AG09309 (cell line): ENCODE measurements around the gene MIGA1.

Experiments used
- DNase-seq: peaks from one replicate; pipeline ENCODE4 v3.0.0-alpha.2; 2010; ENCODE audit warnings: low read depth
- H3K4me3 ChIP-seq: 2 replicates; pipeline ENCODE4 v1.5.1; 2011; ENCODE audit warnings: mild to moderate bottlenecking, low read depth, low read length, moderate library complexity; ENCODE audit not compliant: control insufficient read depth
- TF ChIP-seq, protein P1 (sequence below): IDR thresholded peaks from 2 replicates; pipeline ENCODE4 v1.5.1; 2011; ENCODE audit warnings: mild to moderate bottlenecking, low read depth, low read length, inconsistent platforms; ENCODE audit not compliant: insufficient read depth, control insufficient read depth; ENCODE audit errors: missing control alignments

Gene MIGA1

DNA sequence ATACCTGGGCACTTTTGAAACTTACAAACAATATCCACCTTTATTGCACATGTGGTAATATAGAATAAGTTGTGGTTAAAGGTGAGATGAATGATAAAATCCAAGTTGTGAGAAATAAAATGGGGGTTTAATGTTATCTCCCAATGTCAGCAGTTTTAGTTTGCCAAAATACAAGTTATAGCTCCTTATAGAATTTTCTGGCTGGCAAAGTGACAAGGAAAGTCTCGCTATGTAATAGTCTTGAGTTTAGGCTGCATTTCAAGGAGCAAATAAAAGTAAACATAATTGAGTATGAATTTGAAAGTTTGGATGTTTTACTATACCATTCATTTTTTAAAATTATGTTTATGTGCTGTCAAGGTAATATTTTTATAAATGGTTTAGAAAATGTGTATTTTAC is 94.0 kb downstream of the MIGA1 start:
- TF ChIP-seq, protein P1, sequence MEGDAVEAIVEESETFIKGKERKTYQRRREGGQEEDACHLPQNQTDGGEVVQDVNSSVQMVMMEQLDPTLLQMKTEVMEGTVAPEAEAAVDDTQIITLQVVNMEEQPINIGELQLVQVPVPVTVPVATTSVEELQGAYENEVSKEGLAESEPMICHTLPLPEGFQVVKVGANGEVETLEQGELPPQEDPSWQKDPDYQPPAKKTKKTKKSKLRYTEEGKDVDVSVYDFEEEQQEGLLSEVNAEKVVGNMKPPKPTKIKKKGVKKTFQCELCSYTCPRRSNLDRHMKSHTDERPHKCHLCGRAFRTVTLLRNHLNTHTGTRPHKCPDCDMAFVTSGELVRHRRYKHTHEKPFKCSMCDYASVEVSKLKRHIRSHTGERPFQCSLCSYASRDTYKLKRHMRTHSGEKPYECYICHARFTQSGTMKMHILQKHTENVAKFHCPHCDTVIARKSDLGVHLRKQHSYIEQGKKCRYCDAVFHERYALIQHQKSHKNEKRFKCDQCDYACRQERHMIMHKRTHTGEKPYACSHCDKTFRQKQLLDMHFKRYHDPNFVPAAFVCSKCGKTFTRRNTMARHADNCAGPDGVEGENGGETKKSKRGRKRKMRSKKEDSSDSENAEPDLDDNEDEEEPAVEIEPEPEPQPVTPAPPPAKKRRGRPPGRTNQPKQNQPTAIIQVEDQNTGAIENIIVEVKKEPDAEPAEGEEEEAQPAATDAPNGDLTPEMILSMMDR, result no peak
- H3K4me3 ChIP-seq, result no peak overlapping the region
- no peak for DNase-seq

DNA sequence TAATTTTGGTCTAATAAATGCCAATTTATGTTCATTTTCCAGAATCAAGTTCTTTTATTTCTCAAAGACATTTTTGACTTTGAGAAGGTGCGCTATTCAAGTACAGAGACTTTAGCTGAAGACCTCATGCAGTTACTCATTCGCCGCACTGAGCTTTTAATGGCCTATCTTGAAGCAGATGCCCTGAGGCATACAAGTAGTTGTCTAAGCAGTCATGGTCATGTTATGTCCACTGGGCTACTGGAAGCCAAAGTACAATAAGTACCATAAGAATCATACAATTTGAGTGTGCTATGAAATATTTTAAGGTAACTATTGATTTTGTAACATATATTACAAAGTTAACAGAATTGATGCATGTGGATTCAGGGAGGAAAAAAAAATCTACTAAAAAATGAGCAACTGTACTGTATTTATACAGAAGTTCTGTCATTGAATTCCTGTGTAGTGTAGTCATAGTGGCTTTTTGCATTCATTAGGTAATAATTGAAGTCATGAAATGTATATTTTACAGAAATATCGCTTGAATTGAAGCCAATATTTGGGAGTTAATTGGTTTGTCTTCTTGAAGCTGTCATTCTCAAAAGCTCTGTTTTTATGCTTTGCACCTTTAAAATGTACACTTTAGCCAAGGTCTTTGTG is 95.5 kb downstream of the MIGA1 start:
- TF ChIP-seq, protein P1, result no peak
- no peak for DNase-seq
- no peak overlapping the region for H3K4me3 ChIP-seq

DNA sequence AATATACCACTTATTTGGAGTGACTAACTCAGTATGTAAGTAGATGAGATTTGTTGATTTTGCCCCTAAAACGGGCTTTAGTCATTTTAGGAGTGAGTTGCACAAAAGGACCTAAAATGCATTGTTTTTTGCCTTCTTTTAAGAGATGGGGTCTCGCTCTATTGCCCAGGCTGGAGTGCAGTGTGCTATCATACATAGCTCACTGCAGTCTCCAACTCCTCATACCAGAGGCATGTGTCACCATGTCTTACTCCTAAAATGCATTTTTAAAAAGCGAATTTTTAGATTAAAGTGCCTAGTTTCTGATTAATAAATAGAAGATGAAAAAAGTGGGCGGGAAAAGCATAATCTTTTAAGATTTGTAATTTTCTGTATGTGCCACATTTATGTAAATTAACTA is 97.4 kb downstream of the MIGA1 start:
- no peak overlapping the region for H3K4me3 ChIP-seq
- TF ChIP-seq, protein P1, result no peak
- DNase-seq, result no peak

DNA sequence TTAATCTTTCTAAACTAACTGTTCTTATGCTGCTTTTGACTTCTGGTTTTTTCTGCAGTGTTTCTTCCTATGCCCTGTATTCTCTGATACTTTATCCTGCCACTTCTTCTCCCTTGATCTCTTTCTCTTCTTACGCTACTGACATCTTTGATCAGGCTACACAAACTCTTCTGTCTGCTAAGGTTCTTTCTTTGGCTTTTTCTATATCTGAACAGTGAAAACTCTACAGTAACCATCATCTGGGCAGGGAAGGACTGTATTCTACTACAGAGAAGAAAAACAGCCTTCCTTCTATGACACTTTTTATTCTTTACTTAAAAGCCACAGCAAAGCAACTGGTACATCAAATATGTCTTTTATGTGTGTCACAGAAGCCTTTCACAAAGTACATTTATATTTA is 101.6 kb downstream of the MIGA1 start:
- H3K4me3 ChIP-seq, result no peak overlapping the region
- TF ChIP-seq, protein P1, result no peak
- no peak for DNase-seq

DNA sequence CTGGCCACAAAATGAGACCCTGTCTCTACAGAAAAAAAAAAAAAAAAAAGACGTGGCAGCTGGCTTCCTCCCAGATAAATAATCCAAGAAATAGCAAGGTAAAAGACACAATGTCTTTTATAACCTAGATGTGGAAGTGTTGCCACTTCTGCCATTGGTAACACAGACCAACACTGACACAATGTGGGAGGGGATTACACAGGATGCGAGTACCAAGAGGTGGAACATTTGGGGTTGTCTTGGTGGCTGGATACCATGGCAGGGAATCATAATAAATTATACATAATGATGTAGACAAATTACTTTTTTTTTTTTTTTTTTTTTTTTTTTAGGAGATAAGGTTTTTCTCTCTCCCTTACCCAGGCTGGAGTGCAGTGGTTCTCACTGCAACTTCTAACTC is 103.0 kb downstream of the MIGA1 start:
- H3K4me3 ChIP-seq, result no peak overlapping the region
- TF ChIP-seq, protein P1, result no peak
- DNase-seq, result no peak

DNA sequence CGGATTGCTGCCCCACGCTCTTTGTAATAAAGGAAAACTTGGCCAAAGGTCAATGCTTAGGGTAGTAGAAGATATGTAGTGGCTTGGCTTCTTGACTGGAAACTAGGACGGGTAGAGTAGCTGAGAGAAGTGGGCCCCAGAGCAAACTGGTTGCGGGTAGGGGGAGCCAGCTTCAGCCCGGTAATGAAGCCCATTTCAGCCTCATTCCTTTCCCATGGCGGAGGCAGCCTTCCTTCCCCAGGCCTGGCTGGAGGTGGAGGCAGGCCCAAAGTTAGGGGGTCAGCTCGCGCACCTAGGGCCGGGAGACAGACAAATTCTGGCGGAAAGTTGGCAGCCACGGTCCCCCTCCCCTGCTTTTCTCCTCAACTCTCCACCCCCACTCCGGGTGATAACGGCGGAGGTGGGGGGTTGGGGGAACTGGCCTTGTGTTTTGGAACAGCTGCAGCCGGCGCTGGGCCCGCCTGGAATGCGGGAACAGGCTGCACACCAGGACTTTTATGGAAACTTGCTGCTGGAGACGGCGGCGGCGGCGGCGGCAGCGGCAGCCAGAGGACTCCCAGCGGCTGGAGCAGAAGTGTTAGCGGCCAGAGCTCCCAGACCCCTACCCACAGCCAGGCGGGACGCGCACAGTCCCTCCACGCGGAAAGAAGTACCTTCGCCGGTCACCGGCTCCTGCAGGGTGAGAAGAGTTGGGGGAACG is 108.8 kb downstream of the MIGA1 start, which contains the start of gene NEXN:
NEXN (plus strand) TSS at position 544 of the 700 bp plus-strand sequence. CDS start 27,483 bp downstream, outside the sequence.
- H3K4me3 ChIP-seq, result peak within 1 kb of the TSS; percentile 68
- TF ChIP-seq, protein P1, result peak; percentile 11
- DNase-seq, result peak; percentile 44
